GM23248 (cell line): ENCODE measurements around the gene LORICRIN. TPM values are rescaled to one million over a fixed set of nuclear protein-coding genes. Genes with fewer than 3 reads are reported as not detected.

Experiments
- DNase-seq: peaks from one replicate; pipeline ENCODE4 v3.0.0-alpha.2; 2015
- H2AFZ ChIP-seq: fragments of 200-600 bp; sonication (generic); 2 replicates; pipeline ENCODE4 v1.6.1; 2016; ENCODE audit warnings: antibody characterized with exemption
- H3F3A ChIP-seq: fragments of 200-600 bp; sonication (generic); 2 replicates; pipeline ENCODE4 v1.6.1; 2016; ENCODE audit warnings: mild to moderate bottlenecking, antibody characterized with exemption, mixed run types; ENCODE audit not compliant: insufficient read depth
- H3K27ac ChIP-seq: fragments of 200-600 bp; sonication (generic); 2 replicates; pipeline ENCODE4 v1.5.1; 2016; ENCODE audit warnings: mild to moderate bottlenecking
- H3K27me3 ChIP-seq: fragments of 200-600 bp; sonication (generic); replicated peaks from 2 replicates; pipeline ENCODE4 v1.6.1; 2016; ENCODE audit warnings: mild to moderate bottlenecking; ENCODE audit not compliant: insufficient read depth
- H3K36me3 ChIP-seq: fragments of 200-600 bp; sonication (generic); 2 replicates; pipeline ENCODE4 v1.6.1; 2016; ENCODE audit warnings: low read depth, mild to moderate bottlenecking
- H3K4me1 ChIP-seq: fragments of 200-600 bp; sonication (generic); 2 replicates; pipeline ENCODE4 v1.6.1; 2016; ENCODE audit warnings: mild to moderate bottlenecking; ENCODE audit not compliant: insufficient read depth
- H3K4me2 ChIP-seq: fragments of 200-600 bp; sonication (generic); one replicate; pipeline ENCODE4 v1.6.1; 2016; ENCODE audit warnings: mild to moderate bottlenecking; ENCODE audit not compliant: unreplicated experiment
- H3K4me3 ChIP-seq: fragments of 200-600 bp; sonication (generic); 2 replicates; pipeline ENCODE4 v1.5.1; 2016; ENCODE audit warnings: mild to moderate bottlenecking
- H3K79me2 ChIP-seq: fragments of 200-600 bp; sonication (generic); 2 replicates; pipeline ENCODE4 v1.6.1; 2016; ENCODE audit warnings: mild to moderate bottlenecking; ENCODE audit not compliant: insufficient read depth
- H3K9ac ChIP-seq: fragments of 200-600 bp; sonication (generic); 2 replicates; pipeline ENCODE4 v1.6.1; 2016; ENCODE audit warnings: mild to moderate bottlenecking
- H3K9me2 ChIP-seq: fragments of 200-600 bp; sonication (generic); 2 replicates; pipeline ENCODE4 v1.6.1; 2016; ENCODE audit warnings: mixed run types, mild to moderate bottlenecking, moderate library complexity; ENCODE audit not compliant: insufficient read depth
- H3K9me3 ChIP-seq: fragments of 200-600 bp; sonication (generic); one replicate; pipeline ENCODE4 v1.6.1; 2017; ENCODE audit warnings: low read depth
- H4K20me1 ChIP-seq: fragments of 200-600 bp; sonication (generic); 2 replicates; pipeline ENCODE4 v1.6.0; 2016; ENCODE audit not compliant: insufficient read depth
- EZH2 ChIP-seq: fragments of 200-600 bp; sonication (generic); IDR thresholded peaks from 2 replicates; pipeline ENCODE4 v1.6.1; 2018; ENCODE audit warnings: antibody characterized with exemption, mild to moderate bottlenecking; ENCODE audit not compliant: insufficient read depth, poor library complexity, severe bottlenecking
- EZH2phosphoT487 ChIP-seq: fragments of 200-600 bp; sonication (generic); IDR thresholded peaks from 2 replicates; pipeline ENCODE4 v1.6.1; 2018; ENCODE audit warnings: antibody characterized with exemption, moderate library complexity, mild to moderate bottlenecking, low read depth; ENCODE audit not compliant: insufficient read depth
- WGBS, 2 experiments: methylation state at CpG; one replicate each; pipeline ENCODE4 v1.1.6; 2015 to 2017; ENCODE audit warnings: low lambda C conversion rate in 2 of 2, low coverage in 1 of 2; ENCODE audit errors: missing lambda C conversion rate in 2 of 2; 5-methylcytosine and 5-hydroxymethylcytosine counted together
- in situ Hi-C: fragments of 300-500 bp; cut with MboI; formaldehyde crosslinking; loops from 2 replicates; pipeline ENCODE4 v1.15.0; 2020
- polyA plus RNA-seq: library from polyadenylated mRNA; unstranded; fragments of >200 nt; fragmentation: Nextera tagmentation; extraction: Ambion mirVana; gene quantifications from 2 replicates; pipeline ENCODE4 v1.2.1, GENCODE V29; 2016
- total RNA-seq: library from RNA; depleted of rRNA; stranded (reverse); fragments of >200 nt; shearing (Covaris generic); gene quantifications from 2 replicates; pipeline ENCODE4 v1.2.3, GENCODE V29; 2014

LORICRIN gene
- total and polyA plus RNA-seq, 2 experiments from 2014 or later, result not detected

- Histone ChIP-seq H3K4me2 (no peak overlapping the region), H3K4me1 (no peaks in the 10 kb centered on the region), H3K79me2 (no peaks in the 10 kb centered on the region), H3K9ac (no peak overlapping the region), H3K4me3 (no peak overlapping the region), H4K20me1 (no peaks in the 10 kb centered on the region), H3F3A (no peaks in the 10 kb centered on the region), H3K27ac (no peak overlapping the region), H3K36me3 (no peaks in the 10 kb centered on the region), H3K9me3 (no peaks in the 10 kb centered on the region), H3K9me2 (no peaks in the 10 kb centered on the region), H3K27me3 (peaks cover 11% of the 10 kb centered on the region; the same call in 1 of the 2 replicates), H2AFZ (no peak overlapping the region)
- 45 to 51% methylated on average over 2 of the region's 2 CpGs for WGBS, 2 experiments
- in situ Hi-C loops, result no loop called here
- DNase-seq, result no peak
- TF ChIP-seq EZH2 (no peak), EZH2phosphoT487 (no peak)
Observed at GRCh38 chr1:153251087-153251486, 8.4 kb upstream of the LORICRIN start.

- Histone ChIP-seq H3K9me2 (no peaks in the 10 kb centered on the region), H3K9ac (no peak overlapping the region), H3K9me3 (no peaks in the 10 kb centered on the region), H3K27me3 (peaks cover 9% of the 10 kb centered on the region; the same call in 1 of the 2 replicates), H3K4me1 (no peaks in the 10 kb centered on the region), H3F3A (no peaks in the 10 kb centered on the region), H4K20me1 (no peaks in the 10 kb centered on the region), H3K36me3 (no peaks in the 10 kb centered on the region), H3K4me3 (no peak overlapping the region), H3K4me2 (no peak overlapping the region), H2AFZ (no peak overlapping the region), H3K27ac (no peak overlapping the region), H3K79me2 (no peaks in the 10 kb centered on the region)
- 35 to 43% methylated on average over 3 of the region's 3 CpGs for WGBS, 2 experiments
- TF ChIP-seq EZH2phosphoT487, result no peak
- no peak for TF ChIP-seq EZH2
- in situ Hi-C loops, result no loop called here
- DNase-seq, result no peak
Observed at GRCh38 chr1:153251562-153251961, 7.9 kb upstream of the LORICRIN start.

DNA sequence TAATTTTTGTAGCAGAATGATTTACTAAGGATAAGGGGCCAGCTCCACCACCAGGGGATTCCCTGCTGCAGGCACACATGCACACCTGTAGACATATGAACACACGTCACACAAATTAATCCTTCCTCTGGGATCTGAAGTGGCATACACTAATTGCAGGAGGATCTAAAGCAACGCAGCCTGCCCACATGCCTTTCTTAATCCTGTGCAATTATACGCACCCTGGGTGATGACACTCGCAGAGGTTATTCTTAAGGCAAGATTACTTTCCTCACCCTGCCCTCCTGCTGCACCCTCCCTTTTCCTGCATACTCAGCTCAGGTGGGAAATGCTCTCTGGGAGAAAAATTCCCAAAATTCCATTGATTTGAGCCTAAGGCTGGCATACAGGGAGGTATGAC lies 7.5 kb upstream of the LORICRIN start:
- no peaks in the 10 kb centered on the region for H3F3A ChIP-seq
- no peak overlapping the region for H3K27ac ChIP-seq
- no peak overlapping the region for H3K4me2 ChIP-seq
- peaks cover 5% of the 10 kb centered on the region; the same call in 1 of the 2 replicates for H3K27me3 ChIP-seq
- no peak overlapping the region for H3K9ac ChIP-seq
- no peak for TF ChIP-seq EZH2
- TF ChIP-seq EZH2phosphoT487, result no peak
- in situ Hi-C loops, result no loop called here
- no peak overlapping the region for H3K4me3 ChIP-seq
- H3K9me2 ChIP-seq, result no peaks in the 10 kb centered on the region
- no peaks in the 10 kb centered on the region for H3K36me3 ChIP-seq
- H2AFZ ChIP-seq, result no peak overlapping the region
- H3K79me2 ChIP-seq, result no peaks in the 10 kb centered on the region
- H3K9me3 ChIP-seq, result no peaks in the 10 kb centered on the region
- no peak for DNase-seq
- WGBS, 2 experiments, result 38 to 47% methylated on average over 4 of the region's 4 CpGs
- H3K4me1 ChIP-seq, result no peaks in the 10 kb centered on the region
- no peaks in the 10 kb centered on the region for H4K20me1 ChIP-seq

GRCh38 chr1:153253076-153253475 lies 6.4 kb upstream of the LORICRIN start:
- Histone ChIP-seq H2AFZ (no peak overlapping the region), H3K4me2 (no peak overlapping the region), H3K9ac (no peak overlapping the region), H3K9me2 (no peaks in the 10 kb centered on the region), H3F3A (no peaks in the 10 kb centered on the region), H3K27ac (no peak overlapping the region), H3K36me3 (no peaks in the 10 kb centered on the region), H3K4me3 (no peak overlapping the region), H3K4me1 (no peaks in the 10 kb centered on the region), H4K20me1 (no peaks in the 10 kb centered on the region), H3K27me3 (0 out of 2 replicates have a peak, but pooled peaks cover 5% of the 10 kb centered on the region), H3K79me2 (no peaks in the 10 kb centered on the region), H3K9me3 (no peaks in the 10 kb centered on the region)
- TF ChIP-seq EZH2phosphoT487, result no peak
- no peak for DNase-seq
- WGBS, 2 experiments, result 18 to 27% methylated on average over 2 of the region's 2 CpGs
- in situ Hi-C loops, result no loop called here

GRCh38 chr1:153253693-153254092 lies 5.8 kb upstream of the LORICRIN start:
- H3K36me3 ChIP-seq, result no peaks in the 10 kb centered on the region
- in situ Hi-C loops, result no loop called here
- no peak overlapping the region for H3K4me3 ChIP-seq
- no peak for DNase-seq
- TF ChIP-seq EZH2 (no peak), EZH2phosphoT487 (no peak)
- H3K9me3 ChIP-seq, result no peaks in the 10 kb centered on the region
- H3K79me2 ChIP-seq, result no peaks in the 10 kb centered on the region
- no peak overlapping the region for H3K9ac ChIP-seq
- no peaks in the 10 kb centered on the region for H3K9me2 ChIP-seq
- H2AFZ ChIP-seq, result no peak overlapping the region
- H3K4me2 ChIP-seq, result no peak overlapping the region
- WGBS, 2 experiments, result 0% methylated on average over 1 of the region's 1 CpG
- H4K20me1 ChIP-seq, result no peaks in the 10 kb centered on the region
- H3K4me1 ChIP-seq, result no peaks in the 10 kb centered on the region
- no peak overlapping the region for H3K27ac ChIP-seq
- H3K27me3 ChIP-seq, result 0 out of 2 replicates have a peak, but pooled peaks cover 5% of the 10 kb centered on the region
- no peaks in the 10 kb centered on the region for H3F3A ChIP-seq
